Activated naive CD8-positive, alpha-beta T cell (primary cell): ENCODE measurements around the gene CT45A6.
"Not testable (repeated sequence)": the region's sequence is repeated elsewhere in the genome, so short reads cannot be mapped to it uniquely, and the experiment has no call there.

Source experiments
- H3K27ac Mint-ChIP-seq: one replicate; pipeline ENCODE4 v1.8.0; 2021; ENCODE audit warnings: mixed read lengths
- H3K27me3 Mint-ChIP-seq: one replicate; pipeline ENCODE4 v1.8.0; 2021; ENCODE audit warnings: mixed read lengths
- H3K36me3 Mint-ChIP-seq: one replicate; pipeline ENCODE4 v1.8.0; 2021; ENCODE audit warnings: mixed read lengths
- H3K4me1 Mint-ChIP-seq: one replicate; pipeline ENCODE4 v1.8.0; 2021; ENCODE audit warnings: low read depth, mixed read lengths
- H3K4me3 Mint-ChIP-seq: one replicate; pipeline ENCODE4 v1.8.0; 2021; ENCODE audit warnings: mild to moderate bottlenecking, mixed read lengths
- H3K9me3 Mint-ChIP-seq: one replicate; pipeline ENCODE4 v1.8.0; 2021; ENCODE audit warnings: low read depth, mixed read lengths

CT45A6 gene, protein sequence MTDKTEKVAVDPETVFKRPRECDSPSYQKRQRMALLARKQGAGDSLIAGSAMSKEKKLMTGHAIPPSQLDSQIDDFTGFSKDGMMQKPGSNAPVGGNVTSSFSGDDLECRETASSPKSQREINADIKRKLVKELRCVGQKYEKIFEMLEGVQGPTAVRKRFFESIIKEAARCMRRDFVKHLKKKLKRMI

DNA sequence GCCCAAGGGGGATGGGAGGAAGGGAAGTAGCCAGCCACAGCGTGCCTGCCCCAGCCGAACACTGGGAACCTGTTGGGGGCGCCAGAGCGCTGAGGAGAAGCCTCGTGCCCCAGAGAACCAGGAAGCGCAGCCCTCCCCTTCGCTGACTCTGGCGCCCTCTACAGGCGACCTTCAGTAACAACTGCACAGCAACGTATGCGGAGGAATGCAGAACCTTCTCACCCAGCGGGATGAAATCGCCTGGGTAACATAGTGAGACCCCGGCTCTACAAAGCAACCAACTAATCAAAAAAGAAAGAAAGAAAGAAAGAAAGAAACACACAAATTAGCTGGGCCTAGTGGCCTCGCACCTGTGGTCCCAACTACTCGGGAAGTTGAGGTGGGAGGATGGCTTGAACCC is at the start of gene CT45A6:
TSS of gene CT45A6 (minus strand) at position 101 of the 400 bp plus-strand sequence. CDS start 3,794 bp downstream, outside the sequence.
- H3K4me3 Mint-ChIP-seq, H3K4me1 Mint-ChIP-seq, H3K9me3 Mint-ChIP-seq, H3K27me3 Mint-ChIP-seq, H3K27ac Mint-ChIP-seq, H3K36me3 Mint-ChIP-seq: not testable (repeated sequence)

DNA sequence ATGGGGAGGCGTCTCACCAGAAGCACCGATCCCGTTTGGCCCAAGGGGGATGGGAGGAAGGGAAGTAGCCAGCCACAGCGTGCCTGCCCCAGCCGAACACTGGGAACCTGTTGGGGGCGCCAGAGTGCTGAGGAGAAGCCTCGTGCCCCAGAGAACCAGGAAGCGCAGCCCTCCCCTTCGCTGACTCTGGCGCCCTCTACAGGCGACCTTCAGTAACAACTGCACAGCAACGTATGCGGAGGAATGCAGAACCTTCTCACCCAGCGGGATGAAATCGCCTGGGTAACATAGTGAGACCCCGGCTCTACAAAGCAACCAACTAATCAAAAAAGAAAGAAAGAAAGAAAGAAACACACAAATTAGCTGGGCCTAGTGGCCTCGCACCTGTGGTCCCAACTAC is 34.6 kb upstream of the CT45A6 start, which contains the start of gene CT45A7:
TSS of gene CT45A7 (minus strand) at position 101 of the 400 bp plus-strand sequence. CDS start 3,747 bp downstream, outside the sequence.
- not testable (repeated sequence) for H3K36me3 Mint-ChIP-seq, H3K4me1 Mint-ChIP-seq, H3K27ac Mint-ChIP-seq, H3K4me3 Mint-ChIP-seq, H3K27me3 Mint-ChIP-seq, H3K9me3 Mint-ChIP-seq

DNA sequence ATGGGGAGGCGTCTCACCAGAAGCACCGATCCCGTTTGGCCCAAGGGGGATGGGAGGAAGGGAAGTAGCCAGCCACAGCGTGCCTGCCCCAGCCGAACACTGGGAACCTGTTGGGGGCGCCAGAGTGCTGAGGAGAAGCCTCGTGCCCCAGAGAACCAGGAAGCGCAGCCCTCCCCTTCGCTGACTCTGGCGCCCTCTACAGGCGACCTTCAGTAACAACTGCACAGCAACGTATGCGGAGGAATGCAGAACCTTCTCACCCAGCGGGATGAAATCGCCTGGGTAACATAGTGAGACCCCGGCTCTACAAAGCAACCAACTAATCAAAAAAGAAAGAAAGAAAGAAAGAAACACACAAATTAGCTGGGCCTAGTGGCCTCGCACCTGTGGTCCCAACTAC is 17.3 kb upstream of the CT45A6 start, which contains the start of gene CT45A2:
TSS of gene CT45A2 (minus strand) at position 101 of the 400 bp plus-strand sequence. CDS start 3,747 bp downstream, outside the sequence.
- not testable (repeated sequence) for H3K4me3 Mint-ChIP-seq, H3K4me1 Mint-ChIP-seq, H3K27ac Mint-ChIP-seq, H3K36me3 Mint-ChIP-seq, H3K27me3 Mint-ChIP-seq, H3K9me3 Mint-ChIP-seq

DNA sequence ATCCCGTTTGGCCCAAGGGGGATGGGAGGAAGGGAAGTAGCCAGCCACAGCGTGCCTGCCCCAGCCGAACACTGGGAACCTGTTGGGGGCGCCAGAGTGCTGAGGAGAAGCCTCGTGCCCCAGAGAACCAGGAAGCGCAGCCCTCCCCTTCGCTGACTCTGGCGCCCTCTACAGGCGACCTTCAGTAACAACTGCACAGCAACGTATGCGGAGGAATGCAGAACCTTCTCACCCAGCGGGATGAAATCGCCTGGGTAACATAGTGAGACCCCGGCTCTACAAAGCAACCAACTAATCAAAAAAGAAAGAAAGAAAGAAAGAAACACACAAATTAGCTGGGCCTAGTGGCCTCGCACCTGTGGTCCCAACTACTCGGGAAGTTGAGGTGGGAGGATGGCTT is 17.2 kb downstream of the CT45A6 start, which contains the start of gene CT45A5:
TSS of gene CT45A5 (minus strand) at position 101 of the 400 bp plus-strand sequence. CDS start 3,774 bp downstream, outside the sequence.
- not testable (repeated sequence) for H3K4me3 Mint-ChIP-seq, H3K36me3 Mint-ChIP-seq, H3K4me1 Mint-ChIP-seq, H3K9me3 Mint-ChIP-seq, H3K27me3 Mint-ChIP-seq, H3K27ac Mint-ChIP-seq

DNA sequence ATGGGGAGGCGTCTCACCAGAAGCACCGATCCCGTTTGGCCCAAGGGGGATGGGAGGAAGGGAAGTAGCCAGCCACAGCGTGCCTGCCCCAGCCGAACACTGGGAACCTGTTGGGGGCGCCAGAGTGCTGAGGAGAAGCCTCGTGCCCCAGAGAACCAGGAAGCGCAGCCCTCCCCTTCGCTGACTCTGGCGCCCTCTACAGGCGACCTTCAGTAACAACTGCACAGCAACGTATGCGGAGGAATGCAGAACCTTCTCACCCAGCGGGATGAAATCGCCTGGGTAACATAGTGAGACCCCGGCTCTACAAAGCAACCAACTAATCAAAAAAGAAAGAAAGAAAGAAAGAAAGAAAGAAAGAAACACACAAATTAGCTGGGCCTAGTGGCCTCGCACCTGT is 34.5 kb downstream of the CT45A6 start, which contains the start of gene CT45A3:
TSS of gene CT45A3 (minus strand) at position 101 of the 400 bp plus-strand sequence. CDS start 3,747 bp downstream, outside the sequence.
- H3K4me3 Mint-ChIP-seq, H3K27ac Mint-ChIP-seq, H3K4me1 Mint-ChIP-seq, H3K27me3 Mint-ChIP-seq, H3K9me3 Mint-ChIP-seq, H3K36me3 Mint-ChIP-seq: not testable (repeated sequence)

DNA sequence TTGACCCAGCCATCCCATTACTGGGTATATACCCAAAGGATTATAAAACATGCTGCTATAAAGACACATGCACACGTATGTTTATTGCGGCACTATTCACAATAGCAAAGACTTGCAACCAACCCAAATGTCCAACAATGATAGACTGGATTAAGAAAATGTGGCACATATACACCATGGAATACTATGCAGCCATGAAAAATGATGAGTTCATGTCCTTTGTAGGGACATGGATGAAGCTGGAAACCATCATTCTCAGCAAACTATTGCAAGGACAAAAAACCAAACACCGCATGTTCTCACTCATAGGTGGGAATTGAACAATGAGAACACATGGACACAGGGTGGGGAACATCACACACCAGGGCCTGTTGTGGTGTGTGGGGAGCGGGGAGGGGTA is 57.8 kb downstream of the CT45A6 start:
- not testable (repeated sequence) for H3K9me3 Mint-ChIP-seq

More for the DNA sequence above, 57.8 kb downstream of the CT45A6 start:
- H3K4me3 Mint-ChIP-seq, H3K27me3 Mint-ChIP-seq, H3K36me3 Mint-ChIP-seq, H3K4me1 Mint-ChIP-seq, H3K27ac Mint-ChIP-seq: not testable (repeated sequence)
